Activated T-cell treated with anti-CD3 and anti-CD28 coated beads, Interleukin-2, amount 50 U/mL, for 4 hours (primary cell): Measurements from ENCODE around the gene NEAT1. TPM values are rescaled to one million over a fixed set of nuclear protein-coding genes. Genes with fewer than 3 reads are reported as not detected.
A peak's percentile ranks its signal among the peaks of the same experiment; 100 is the strongest.

Source experiments
- ATAC-seq, 2 donors: fragments of 200-7000 bp; cut with Tn5 transposase; one replicate each; pipeline ENCODE4 v1.10.0; 2021
- DNase-seq: peaks from one replicate; pipeline ENCODE4 v3.0.0-alpha.2; 2020
- H3K27me3 Mint-ChIP-seq: one replicate; pipeline ENCODE4 v1.8.0; 2021; ENCODE audit warnings: low read depth, mixed read lengths
- H3K36me3 Mint-ChIP-seq: one replicate; pipeline ENCODE4 v1.8.0; 2022; ENCODE audit warnings: mixed read lengths; ENCODE audit not compliant: insufficient read depth
- H3K4me1 Mint-ChIP-seq: one replicate; pipeline ENCODE4 v1.8.0; 2021; ENCODE audit warnings: low read depth, mixed read lengths
- H3K4me3 Mint-ChIP-seq: one replicate; pipeline ENCODE4 v1.8.0; 2021; ENCODE audit warnings: mild to moderate bottlenecking, moderate library complexity, mixed read lengths
- H3K9me3 Mint-ChIP-seq: one replicate; pipeline ENCODE4 v1.8.0; 2021; ENCODE audit warnings: mixed read lengths
- total RNA-seq, 3 donors: library from RNA; stranded (reverse); gene quantifications; one replicate each; pipeline ENCODE4 v1.2.1, GENCODE V29; 2021

NEAT1 gene
- total RNA-seq, result 100 to 1,000 TPM in 2 of 3 donors, 10 to 100 TPM in 1; 95.5 to 136 (median 123) TPM

GRCh38 chr11:65422633-65423515 is at the start of gene NEAT1:
Gene NEAT1, plus strand, starts transcription at chr11:65422798.
- ATAC-seq (peak; percentile 6 to 11), DNase-seq (peak; percentile 89)
- H3K27me3 Mint-ChIP-seq, result no peaks in the 10 kb centered on the region
- peak within 1 kb of the TSS; percentile 100 for H3K4me3 Mint-ChIP-seq
- no peaks in the 10 kb centered on the region for H3K9me3 Mint-ChIP-seq
- peaks cover 34% of the 10 kb centered on the region for H3K36me3 Mint-ChIP-seq
- peaks cover 39% of the 10 kb centered on the region for H3K4me1 Mint-ChIP-seq

GRCh38 chr11:65373839-65374580 is 48.6 kb upstream of the NEAT1 start:
- DNase-seq (no peak), ATAC-seq (no peak)
- H3K4me1 Mint-ChIP-seq, result no peaks in the 10 kb centered on the region

GRCh38 chr11:65375012-65375411 is 47.6 kb upstream of the NEAT1 start:
- H3K36me3 Mint-ChIP-seq, result no peaks in the 10 kb centered on the region
- no peak for ATAC-seq
- no peaks in the 10 kb centered on the region for H3K4me1 Mint-ChIP-seq
- no peak overlapping the region for H3K4me3 Mint-ChIP-seq
- H3K9me3 Mint-ChIP-seq, result no peaks in the 10 kb centered on the region
- no peak for DNase-seq
- no peaks in the 10 kb centered on the region for H3K27me3 Mint-ChIP-seq

More at GRCh38 chr11:65373839-65374580, 48.6 kb upstream of the NEAT1 start:
- H3K9me3 Mint-ChIP-seq, result no peaks in the 10 kb centered on the region
- no peaks in the 10 kb centered on the region for H3K27me3 Mint-ChIP-seq
- no peak overlapping the region for H3K4me3 Mint-ChIP-seq
- H3K36me3 Mint-ChIP-seq, result no peaks in the 10 kb centered on the region

- no peak overlapping the region for H3K4me3 Mint-ChIP-seq
- no peaks in the 10 kb centered on the region for H3K36me3 Mint-ChIP-seq
- no peaks in the 10 kb centered on the region for H3K9me3 Mint-ChIP-seq
- H3K27me3 Mint-ChIP-seq, result no peaks in the 10 kb centered on the region
- peaks cover 3% of the 10 kb centered on the region for H3K4me1 Mint-ChIP-seq
- DNase-seq (no peak), ATAC-seq (no peak)
These were observed 46.4 kb upstream of the NEAT1 start for GRCh38 chr11:65376138-65376713.

GRCh38 chr11:65377036-65377435 is 45.6 kb upstream of the NEAT1 start:
- peaks cover 7% of the 10 kb centered on the region for H3K4me1 Mint-ChIP-seq
- no peaks in the 10 kb centered on the region for H3K9me3 Mint-ChIP-seq
- no peak overlapping the region for H3K4me3 Mint-ChIP-seq
- ATAC-seq, result no peak
- H3K36me3 Mint-ChIP-seq, result no peaks in the 10 kb centered on the region
- H3K27me3 Mint-ChIP-seq, result no peaks in the 10 kb centered on the region
- DNase-seq, result no peak

DNA sequence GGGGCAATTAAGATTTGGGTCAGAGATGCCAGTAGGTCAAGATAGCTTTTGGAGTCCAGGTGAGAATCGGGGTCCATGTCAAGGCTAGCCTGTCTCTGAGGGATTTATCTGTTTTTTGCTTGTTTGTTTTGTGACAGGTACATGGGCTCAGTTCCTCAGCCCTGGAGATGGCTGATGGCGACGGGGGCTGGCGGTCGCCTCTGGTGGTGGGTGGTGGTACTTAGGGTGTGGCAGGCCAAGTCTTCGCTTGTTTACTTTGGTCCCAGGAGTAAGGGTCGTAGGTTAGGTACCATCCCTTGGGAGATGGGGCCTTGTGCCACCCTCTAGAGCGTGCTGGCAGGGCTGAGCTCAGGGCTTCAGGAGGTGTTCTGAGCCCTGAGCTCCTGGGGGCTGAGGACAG is 44.8 kb upstream of the NEAT1 start:
- peaks cover 12% of the 10 kb centered on the region for H3K4me1 Mint-ChIP-seq

GRCh38 chr11:65378208-65378927 is 44.2 kb upstream of the NEAT1 start:
- H3K36me3 Mint-ChIP-seq, result no peaks in the 10 kb centered on the region
- no peak for DNase-seq
- no peaks in the 10 kb centered on the region for H3K9me3 Mint-ChIP-seq
- peaks cover 18% of the 10 kb centered on the region for H3K4me1 Mint-ChIP-seq
- no peaks in the 10 kb centered on the region for H3K27me3 Mint-ChIP-seq
- H3K4me3 Mint-ChIP-seq, result no peak overlapping the region
- no peak for ATAC-seq

More for the DNA sequence above, 44.8 kb upstream of the NEAT1 start:
- H3K36me3 Mint-ChIP-seq, result no peaks in the 10 kb centered on the region
- no peaks in the 10 kb centered on the region for H3K9me3 Mint-ChIP-seq
- H3K27me3 Mint-ChIP-seq, result no peaks in the 10 kb centered on the region
- H3K4me3 Mint-ChIP-seq, result no peak overlapping the region
- ATAC-seq, result no peak
- DNase-seq, result no peak

- H3K9me3 Mint-ChIP-seq, result no peaks in the 10 kb centered on the region
- H3K36me3 Mint-ChIP-seq, result no peaks in the 10 kb centered on the region
- DNase-seq, result no peak
- ATAC-seq, result no peak
- no peak overlapping the region for H3K4me3 Mint-ChIP-seq
- H3K4me1 Mint-ChIP-seq, result peaks cover 25% of the 10 kb centered on the region
- no peaks in the 10 kb centered on the region for H3K27me3 Mint-ChIP-seq
These were observed 43.5 kb upstream of the NEAT1 start for GRCh38 chr11:65378928-65379638.

DNA sequence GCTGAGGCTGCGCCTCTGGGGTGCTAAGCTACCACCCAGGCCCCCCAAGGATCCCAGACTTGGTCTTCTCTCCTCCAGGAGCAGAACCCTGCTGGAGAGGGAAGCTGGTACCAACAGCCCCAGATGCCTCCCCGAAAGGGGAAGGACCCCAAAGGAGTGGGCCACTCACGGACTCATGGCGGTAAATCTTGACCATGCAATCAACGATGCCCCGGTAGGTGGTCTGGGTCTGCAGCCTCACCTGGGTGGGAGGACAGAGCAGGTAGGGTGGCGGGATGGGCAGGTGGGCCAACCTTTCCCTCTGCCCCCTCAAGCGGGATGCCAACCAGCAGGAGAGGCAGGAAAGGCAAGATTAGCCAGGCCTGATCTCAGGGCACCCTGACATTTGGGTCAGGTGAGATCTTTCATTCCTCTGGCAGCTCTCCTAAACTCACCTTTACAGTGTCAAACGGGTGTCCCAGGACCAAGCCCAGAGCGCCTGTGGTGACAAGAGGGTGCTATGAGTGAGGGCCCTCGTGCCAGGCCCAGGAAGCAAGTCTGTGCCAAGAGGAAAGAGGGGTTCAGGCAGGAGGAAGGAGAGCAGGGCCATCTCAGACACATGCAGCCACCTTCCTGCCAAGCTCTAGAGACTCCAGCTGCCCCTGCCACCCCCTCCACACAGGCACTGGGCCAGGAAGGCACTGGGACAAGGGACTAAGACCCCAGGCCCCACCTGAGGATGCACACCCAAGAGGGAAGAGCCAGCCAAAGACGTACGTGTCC is 42.7 kb upstream of the NEAT1 start:
- Mint-ChIP-seq H3K27me3 (no peaks in the 10 kb centered on the region), H3K9me3 (no peaks in the 10 kb centered on the region), H3K36me3 (no peaks in the 10 kb centered on the region), H3K4me3 (no peak overlapping the region), H3K4me1 (peaks cover 33% of the 10 kb centered on the region)
- no peak for DNase-seq
- ATAC-seq, result no peak

DNA sequence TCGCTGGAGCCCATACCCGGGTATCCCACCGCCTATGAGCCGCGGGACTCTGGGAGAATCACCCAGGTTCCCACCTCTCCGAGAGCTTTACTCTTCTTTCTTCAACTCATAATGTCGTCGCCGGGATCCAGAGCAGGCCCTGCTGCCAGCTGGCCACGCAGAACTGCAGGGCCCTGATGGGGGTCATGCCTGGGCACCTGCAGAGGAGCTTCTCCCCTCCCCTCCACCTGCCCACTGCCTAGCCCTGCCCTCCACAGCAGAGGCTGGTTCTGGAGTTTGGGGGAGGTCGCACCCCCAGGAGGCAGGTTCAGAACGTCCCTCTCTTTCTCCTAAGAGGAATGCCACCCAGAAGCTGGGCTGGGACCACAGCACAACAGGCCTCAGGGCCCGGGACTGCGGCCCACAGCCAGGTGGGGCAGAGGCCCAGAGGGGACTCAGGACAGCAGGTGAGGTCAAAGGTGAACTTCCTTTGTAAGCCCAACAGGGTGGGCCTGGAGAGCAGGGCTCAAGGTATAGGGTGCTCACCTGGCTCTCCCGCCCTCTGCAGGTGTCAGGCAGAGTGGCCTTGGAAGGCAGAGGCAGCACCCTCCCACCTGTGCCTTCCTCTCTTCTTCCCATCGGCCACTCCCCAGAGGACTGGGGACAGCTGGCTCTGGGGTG is 42.0 kb upstream of the NEAT1 start:
- Mint-ChIP-seq H3K4me1 (peaks cover 40% of the 10 kb centered on the region), H3K9me3 (no peaks in the 10 kb centered on the region), H3K4me3 (no peak overlapping the region), H3K27me3 (no peaks in the 10 kb centered on the region), H3K36me3 (no peaks in the 10 kb centered on the region)
- no peak for DNase-seq
- no peak for ATAC-seq

DNA sequence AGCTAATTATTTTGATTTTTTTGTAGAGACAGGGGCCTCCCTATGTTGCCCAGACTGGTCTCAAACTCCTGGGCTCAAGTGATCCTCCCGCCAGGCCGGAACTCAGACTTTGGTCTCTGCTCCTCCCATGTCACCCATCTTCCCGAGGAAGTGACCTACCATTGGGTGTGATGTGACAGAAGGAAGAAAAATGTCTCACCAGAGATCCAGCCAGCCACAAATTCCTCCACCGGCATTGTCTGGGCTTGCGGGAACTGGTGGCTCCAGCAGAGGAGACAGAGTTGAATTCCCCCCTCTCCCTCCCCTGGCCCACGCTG is 40.9 kb upstream of the NEAT1 start:
- no peak for DNase-seq
- Mint-ChIP-seq H3K4me1 (peaks cover 46% of the 10 kb centered on the region), H3K36me3 (no peaks in the 10 kb centered on the region), H3K4me3 (peak overlapping the region; percentile 85), H3K9me3 (no peaks in the 10 kb centered on the region), H3K27me3 (no peaks in the 10 kb centered on the region)
- peak in 1 of 2 donors; percentile 1 for ATAC-seq

- no peaks in the 10 kb centered on the region for H3K9me3 Mint-ChIP-seq
- ATAC-seq (peak; percentile 89 to 90), DNase-seq (peak; percentile 93)
- no peaks in the 10 kb centered on the region for H3K36me3 Mint-ChIP-seq
- H3K4me3 Mint-ChIP-seq, result peak within 1 kb of the TSS; percentile 85
- H3K4me1 Mint-ChIP-seq, result peaks cover 49% of the 10 kb centered on the region
- H3K27me3 Mint-ChIP-seq, result no peaks in the 10 kb centered on the region
These were observed 40.4 kb upstream of the NEAT1 start, which contains the start of gene SLC25A45 for GRCh38 chr11:65382033-65382803. Gene SLC25A45, minus strand, starts transcription at chr11:65382646. Its CDS starts 695 bp downstream, at chr11:65381951.
